Vagina (tissue), 2 donors: ENCODE results near the gene PTGR3.

Source experiments
- POLR2A ChIP-seq, 2 donors: fragments of 450-650 bp; IDR thresholded peaks; one replicate each; pipeline ENCODE4 v1.6.1; 2017; ENCODE audit warnings: antibody characterized with exemption in 2 of 2, mild to moderate bottlenecking in 2 of 2, moderate library complexity in 2 of 2
- TF ChIP-seq, protein P1 (sequence below), 3 experiments: fragments of 450-650 bp in 2 of 3; fragments of 200-600 bp in 1 of 3; sonication (generic) in 1 of 3; IDR thresholded peaks; one replicate each; pipeline ENCODE4 v1.5.1; 2017 to 2019; ENCODE audit warnings: antibody characterized with exemption in 3 of 3, mild to moderate bottlenecking in 2 of 3, moderate library complexity in 2 of 3

DNA sequence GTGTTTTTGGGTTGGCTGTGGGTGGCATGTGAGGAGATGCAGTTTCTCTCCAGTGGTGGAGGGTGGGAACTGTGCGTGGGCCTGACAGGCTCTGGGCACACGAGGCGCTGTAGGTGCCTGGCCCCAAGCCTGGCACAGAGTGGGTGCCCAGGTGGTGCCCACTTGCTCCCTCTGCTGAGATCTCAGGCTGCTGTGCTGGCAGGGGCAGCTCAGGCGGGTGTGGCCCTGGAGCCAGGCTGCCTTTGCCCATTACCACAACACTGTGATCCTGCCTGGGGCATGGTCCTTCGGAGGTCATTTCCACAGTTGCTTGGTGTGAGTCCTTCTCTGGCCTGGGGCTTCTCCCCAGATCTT, 22.1 kb upstream of the PTGR3 start:
- TF ChIP-seq, protein P1, sequence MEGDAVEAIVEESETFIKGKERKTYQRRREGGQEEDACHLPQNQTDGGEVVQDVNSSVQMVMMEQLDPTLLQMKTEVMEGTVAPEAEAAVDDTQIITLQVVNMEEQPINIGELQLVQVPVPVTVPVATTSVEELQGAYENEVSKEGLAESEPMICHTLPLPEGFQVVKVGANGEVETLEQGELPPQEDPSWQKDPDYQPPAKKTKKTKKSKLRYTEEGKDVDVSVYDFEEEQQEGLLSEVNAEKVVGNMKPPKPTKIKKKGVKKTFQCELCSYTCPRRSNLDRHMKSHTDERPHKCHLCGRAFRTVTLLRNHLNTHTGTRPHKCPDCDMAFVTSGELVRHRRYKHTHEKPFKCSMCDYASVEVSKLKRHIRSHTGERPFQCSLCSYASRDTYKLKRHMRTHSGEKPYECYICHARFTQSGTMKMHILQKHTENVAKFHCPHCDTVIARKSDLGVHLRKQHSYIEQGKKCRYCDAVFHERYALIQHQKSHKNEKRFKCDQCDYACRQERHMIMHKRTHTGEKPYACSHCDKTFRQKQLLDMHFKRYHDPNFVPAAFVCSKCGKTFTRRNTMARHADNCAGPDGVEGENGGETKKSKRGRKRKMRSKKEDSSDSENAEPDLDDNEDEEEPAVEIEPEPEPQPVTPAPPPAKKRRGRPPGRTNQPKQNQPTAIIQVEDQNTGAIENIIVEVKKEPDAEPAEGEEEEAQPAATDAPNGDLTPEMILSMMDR (IDR thresholded peaks at IDR 0.05), result no peak
- no peak for TF ChIP-seq POLR2A (IDR thresholded peaks at IDR 0.05)
